HepG2 (cell line): ENCODE results near the gene GLYATL1B. TPM values are rescaled to one million over a fixed set of nuclear protein-coding genes. Genes with fewer than 3 reads are reported as not detected.

ENCODE experiments used
- HMGXB3 ChIP-seq: sonication (generic); formaldehyde crosslinking; IDR thresholded peaks from 2 replicates; pipeline ENCODE4 v1.4.0; 2020; ENCODE audit warnings: missing genetic modification reagents, borderline replicate concordance
- MIXL1 ChIP-seq: IDR thresholded peaks from 2 replicates; pipeline ENCODE4 v1.6.1; 2016
- NFAT5 ChIP-seq: sonication (generic); formaldehyde crosslinking; IDR thresholded peaks from 2 replicates; pipeline ENCODE4 v1.4.0; 2020; ENCODE audit warnings: missing genetic modification reagents
- SNAPC2 ChIP-seq: sonication (generic); formaldehyde crosslinking; IDR thresholded peaks from 2 replicates; pipeline ENCODE4 v1.8.1; 2022; ENCODE audit warnings: mild to moderate bottlenecking, missing genetic modification reagents
- ZBTB20 ChIP-seq: sonication (generic); formaldehyde crosslinking; IDR thresholded peaks from 2 replicates; pipeline ENCODE4 v1.8.1; 2023; ENCODE audit warnings: missing genetic modification reagents, low read depth, mild to moderate bottlenecking, borderline replicate concordance
- ZBTB26 ChIP-seq: IDR thresholded peaks from 2 replicates; pipeline ENCODE4 v1.6.1; 2016; ENCODE audit warnings: missing compliant biosample characterization, missing genetic modification reagents, borderline replicate concordance
- ZNF512B ChIP-seq: sonication (generic); formaldehyde crosslinking; IDR thresholded peaks from 2 replicates; pipeline ENCODE4 v1.5.1; 2020; ENCODE audit warnings: missing genetic modification reagents, mild to moderate bottlenecking, borderline replicate concordance
- ZNF639 ChIP-seq: conservative IDR thresholded peaks from 2 replicates; pipeline ENCODE4 v1.6.1; 2018; ENCODE audit warnings: missing genetic modification reagents
- ZNF781 ChIP-seq: sonication (generic); formaldehyde crosslinking; IDR thresholded peaks from 2 replicates; pipeline ENCODE4 v1.5.1; 2020; ENCODE audit warnings: borderline replicate concordance, mild to moderate bottlenecking, missing genetic modification reagents; ENCODE audit errors: not compliant biosample characterization
- polyA plus RNA-seq, 8 experiments: library from polyadenylated mRNA; depleted of rRNA in 3 of 8; stranded (reverse) in 7 of 8; unstranded in 1 of 8; fragments of >200 nt; fragmentation: Illumina TruSeq in 4 of 8; extraction: Trizol in 4 of 8; gene quantifications; 2 replicates each; pipeline versions ENCODE4 v1.2.1 to v1.2.3, GENCODE V29; 2011 to 2016; ENCODE audit warnings: low read depth in 4 of 8, missing spikeins in 1 of 8, mixed read lengths in 1 of 8; ENCODE audit not compliant: insufficient read depth in 1 of 8
- total RNA-seq, 5 experiments: library from RNA; depleted of rRNA; stranded (reverse); fragments of >200 nt; fragmentation: Illumina TruSeq; extraction: Trizol; gene quantifications; 2 replicates each; pipeline ENCODE4 v1.2.3, GENCODE V29; 2016; ENCODE audit warnings: low read depth in 1 of 5

Gene GLYATL1B
- total and polyA plus RNA-seq, 2 of the 13 experiments (the other 11 are each of a cell fraction or from before 2014, with no cell fraction given): not detected

GRCh38 chr11:59142530-59143507, 56.7 kb downstream of the GLYATL1B start, which contains the start of gene FAM111A (continued):
- TF ChIP-seq ZNF639 (CRISPR knock-in tag) (no peak; the same call in 1 of the 2 replicates), ZBTB20 (CRISPR knock-in tag) (no peak; the same call in 1 of the 2 replicates), ZNF781 (peak; percentile 42), SNAPC2 (CRISPR knock-in tag) (peak; percentile 36; the same call in 1 of the 2 replicates), ZNF512B (CRISPR knock-in tag) (peak; percentile 86; the same call in 1 of the 2 replicates), ZBTB26 (0 out of 2 replicates have a peak, but pooled peaks have one; percentile 27), HMGXB3 (CRISPR knock-in tag) (0 out of 2 replicates have a peak, but pooled peaks have one; percentile 43), MIXL1 (CRISPR knock-in tag) (no peak), NFAT5 (CRISPR knock-in tag) (no peak; the same call in 1 of the 2 replicates)
